ENCODE measurements around the gene CDKN1A. TPM values are rescaled to one million over a fixed set of nuclear protein-coding genes. Genes with fewer than 3 reads are reported as not detected.

Gene CDKN1A
- total RNA-seq, 1 experiment from 2014 or later: 142 TPM

Other genes with a start within 250 kb of the CDKN1A start
- not detected in 2 replicates for gene PXT1, start 235.9 kb upstream of the CDKN1A start, total RNA-seq (2014; rRNA removed; shearing (Covaris generic))
- 56.1 and 68.5 TPM in 2 replicates for gene KCTD20, start 235.7 kb upstream of the CDKN1A start, total RNA-seq (2014; rRNA removed; shearing (Covaris generic))
- 14.7 and 21.9 TPM in 2 replicates for gene STK38, start 131.2 kb upstream of the CDKN1A start, total RNA-seq (2014; rRNA removed; shearing (Covaris generic))
- 409 and 635 TPM in 2 replicates for gene SRSF3, start 84.4 kb upstream of the CDKN1A start, total RNA-seq (2014; rRNA removed; shearing (Covaris generic))
- gene RAB44, start 19.1 kb downstream of the CDKN1A start, total RNA-seq (2014; rRNA removed; shearing (Covaris generic)): not detected in 2 replicates
- not detected in 2 replicates for gene CPNE5, start 160.7 kb downstream of the CDKN1A start, total RNA-seq (2014; rRNA removed; shearing (Covaris generic))
- gene PPIL1, start 196.1 kb downstream of the CDKN1A start, total RNA-seq (2014; rRNA removed; shearing (Covaris generic)): 76.8 and 78.3 TPM in 2 replicates
- gene C6orf89, start 207.2 kb downstream of the CDKN1A start, total RNA-seq (2014; rRNA removed; shearing (Covaris generic)): 34.2 and 39.6 TPM in 2 replicates

Data from H4 (cell line).